DMS153 treated with DMSO at 0.1 percent for 48 hours (cell line): ENCODE results near the gene SUSD1.
A peak's percentile ranks its signal among the peaks of the same experiment; 100 is the strongest.
"Not testable (repeated sequence)": the region's sequence is repeated elsewhere in the genome, so short reads cannot be mapped to it uniquely, and the experiment has no call there.

Experiments
- DNase-seq: peaks from one replicate; lab custom pipeline; 2025; ENCODE audit not compliant: unreplicated experiment; lab: John Stamatoyannopoulos, UW

The SUSD1 gene

GRCh38 chr9:112174222-112174964, 704 bp downstream of the SUSD1 start:
- peak; percentile 16 for DNase-seq

- no peak for DNase-seq
Observed at GRCh38 chr9:112173489-112174221, 1.4 kb downstream of the SUSD1 start.

- no peak for DNase-seq
Observed at GRCh38 chr9:112170968-112171367, 4.1 kb downstream of the SUSD1 start.

- DNase-seq = no peak
Observed at GRCh38 chr9:112170235-112170634, 4.9 kb downstream of the SUSD1 start.

GRCh38 chr9:112169368-112169767, 5.7 kb downstream of the SUSD1 start:
- no peak for DNase-seq

- DNase-seq = no peak
Observed at GRCh38 chr9:112168197-112168596, 6.9 kb downstream of the SUSD1 start.

- DNase-seq = no peak
Observed at GRCh38 chr9:112166176-112167140, 8.6 kb downstream of the SUSD1 start.

- no peak for DNase-seq
Observed at GRCh38 chr9:112162621-112163413, 12.3 kb downstream of the SUSD1 start.

GRCh38 chr9:112159781-112160180, 15.3 kb downstream of the SUSD1 start:
- no peak for DNase-seq

- DNase-seq = no peak
Observed at GRCh38 chr9:112158656-112159367, 16.3 kb downstream of the SUSD1 start.

- no peak for DNase-seq
Observed at GRCh38 chr9:112157961-112158360, 17.1 kb downstream of the SUSD1 start.

GRCh38 chr9:112157087-112157486, 18.0 kb downstream of the SUSD1 start:
- no peak for DNase-seq

GRCh38 chr9:112149211-112149610, 25.9 kb downstream of the SUSD1 start:
- no peak for DNase-seq

- DNase-seq = no peak
Observed at GRCh38 chr9:112145886-112146285, 29.2 kb downstream of the SUSD1 start.

GRCh38 chr9:112144807-112145206, 30.3 kb downstream of the SUSD1 start:
- no peak for DNase-seq

- DNase-seq = no peak
Observed at GRCh38 chr9:112142420-112142819, 32.7 kb downstream of the SUSD1 start.

GRCh38 chr9:112140936-112141335, 34.2 kb downstream of the SUSD1 start:
- no peak for DNase-seq

- DNase-seq = no peak
Observed at GRCh38 chr9:112137066-112137465, 38.0 kb downstream of the SUSD1 start.

GRCh38 chr9:112135706-112136105, 39.4 kb downstream of the SUSD1 start:
- DNase-seq = peak; percentile 12

- not testable (repeated sequence) for DNase-seq
Observed at GRCh38 chr9:112133806-112134205, 41.3 kb downstream of the SUSD1 start.
